ENCODE data around the gene CCSAP.

GRCh38 chr1:229372251-229372650, 29.4 kb upstream of the CCSAP start:
- TF ChIP-seq POLR2AphosphoS5 (IDR thresholded peaks at IDR 0.05; ENCODE audit: low read depth, low read length) (no peak), SP2 (CRISPR knock-in tag; IDR thresholded peaks at IDR 0.05) (no peak), POLR2AphosphoS2 (IDR thresholded peaks at IDR 0.05; ENCODE audit: low read depth, low read length) (no peak), ZNF510 (CRISPR knock-in tag; IDR thresholded peaks at IDR 0.05; ENCODE audit: low read depth) (no peak), TCF7L2 (IDR thresholded peaks at IDR 0.05; ENCODE audit: low read depth, low read length) (no peak), GABPB1 (CRISPR knock-in tag; IDR thresholded peaks at IDR 0.05) (no peak), ZFP1 (CRISPR knock-in tag; IDR thresholded peaks at IDR 0.05) (no peak), CTCF (CRISPR knock-in tag; IDR thresholded peaks at IDR 0.05) (no peak), USF2 (IDR thresholded peaks at IDR 0.05; ENCODE audit: low read depth, low read length) (no peak), USF2 (CRISPR knock-in tag; IDR thresholded peaks at IDR 0.05; ENCODE audit: borderline replicate concordance) (no peak), TAF1 (CRISPR knock-in tag; IDR thresholded peaks at IDR 0.05) (no peak), ZNF121 (CRISPR knock-in tag; IDR thresholded peaks at IDR 0.05) (no peak), HBP1 (CRISPR knock-in tag; IDR thresholded peaks at IDR 0.05; ENCODE audit: low read depth) (no peak), BHLHE40 (IDR thresholded peaks at IDR 0.05; ENCODE audit: low read length) (no peak), EZH2 (conservative IDR thresholded peaks at IDR 0.05; ENCODE audit: low read depth, low read length) (no peak)
